ENCODE results near the gene TMTC2.

- TF ChIP-seq EP300 (IDR thresholded peaks at IDR 0.05) (no peak), CTCF (IDR thresholded peaks at IDR 0.05) (no peak), POLR2A (IDR thresholded peaks at IDR 0.05) (no peak)
Measured at GRCh38 chr12:83097643-83098342, 411.1 kb downstream of the TMTC2 start.

Data from tibial nerve (tissue), 4 donors.